HL-60 (cell line): ENCODE results near the gene ZXDA.

Experiments
- DNase-seq, 2 experiments: peaks; one replicate each; pipeline ENCODE4 v3.0.0-alpha.2; 2010 to 2020; ENCODE audit warnings: low read depth in 1 of 2, low spot score in 1 of 2
- H3K27ac ChIP-seq: fragments of 250-450 bp; sonication (Bioruptor Pico); replicated peaks from 2 replicates; pipeline ENCODE4 v1.5.1; 2020; ENCODE audit warnings: mild to moderate bottlenecking, moderate library complexity
- H3K27me3 ChIP-seq: fragments of 250-450 bp; sonication (Bioruptor Pico); 2 replicates; pipeline ENCODE4 v1.5.1; 2021; ENCODE audit warnings: mild to moderate bottlenecking, moderate library complexity; ENCODE audit not compliant: insufficient read depth, poor library complexity, severe bottlenecking
- H3K4me3 ChIP-seq: replicated peaks from 2 replicates; pipeline ENCODE4 v1.5.1; 2011; ENCODE audit warnings: mild to moderate bottlenecking, control low read depth, low read length; ENCODE audit not compliant: insufficient read depth
- GABPA ChIP-seq: IDR thresholded peaks from 2 replicates; pipeline ENCODE4 v1.6.1; 2012; ENCODE audit warnings: low read depth
- POLR2AphosphoS5 ChIP-seq: IDR thresholded peaks from 2 replicates; pipeline ENCODE4 v1.6.1; 2012; ENCODE audit warnings: low read depth
- SPI1 ChIP-seq: IDR thresholded peaks from 2 replicates; pipeline ENCODE4 v1.6.1; 2012; ENCODE audit warnings: low read depth, mild to moderate bottlenecking, borderline replicate concordance
- TF ChIP-seq, protein P1 (sequence below): IDR thresholded peaks from 2 replicates; pipeline ENCODE4 v1.6.1; 2012; ENCODE audit warnings: low read depth; ENCODE audit not compliant: insufficient replicate concordance
- TF ChIP-seq, protein P2 (sequence below): IDR thresholded peaks from one replicate; pipeline ENCODE4 v1.5.1; 2011; ENCODE audit warnings: low read length, control low read depth, inconsistent platforms; ENCODE audit not compliant: insufficient read depth

ZXDA gene

GRCh38 chrX:57902633-57903032 lies 7.6 kb downstream of the ZXDA start:
- Histone ChIP-seq H3K27ac (no peak overlapping the region), H3K4me3 (no peak overlapping the region), H3K27me3 (no peaks in the 10 kb centered on the region)
- DNase-seq: no peak
- no peak for TF ChIP-seq SPI1
- TF ChIP-seq POLR2AphosphoS5: no peak
- TF ChIP-seq GABPA: no peak

- H3K27ac ChIP-seq: no peak overlapping the region
- H3K4me3 ChIP-seq: no peak overlapping the region
- DNase-seq: no peak
- no peaks in the 10 kb centered on the region for H3K27me3 ChIP-seq
- TF ChIP-seq POLR2AphosphoS5 (no peak), GABPA (no peak), SPI1 (no peak)
- TF ChIP-seq, protein P1, sequence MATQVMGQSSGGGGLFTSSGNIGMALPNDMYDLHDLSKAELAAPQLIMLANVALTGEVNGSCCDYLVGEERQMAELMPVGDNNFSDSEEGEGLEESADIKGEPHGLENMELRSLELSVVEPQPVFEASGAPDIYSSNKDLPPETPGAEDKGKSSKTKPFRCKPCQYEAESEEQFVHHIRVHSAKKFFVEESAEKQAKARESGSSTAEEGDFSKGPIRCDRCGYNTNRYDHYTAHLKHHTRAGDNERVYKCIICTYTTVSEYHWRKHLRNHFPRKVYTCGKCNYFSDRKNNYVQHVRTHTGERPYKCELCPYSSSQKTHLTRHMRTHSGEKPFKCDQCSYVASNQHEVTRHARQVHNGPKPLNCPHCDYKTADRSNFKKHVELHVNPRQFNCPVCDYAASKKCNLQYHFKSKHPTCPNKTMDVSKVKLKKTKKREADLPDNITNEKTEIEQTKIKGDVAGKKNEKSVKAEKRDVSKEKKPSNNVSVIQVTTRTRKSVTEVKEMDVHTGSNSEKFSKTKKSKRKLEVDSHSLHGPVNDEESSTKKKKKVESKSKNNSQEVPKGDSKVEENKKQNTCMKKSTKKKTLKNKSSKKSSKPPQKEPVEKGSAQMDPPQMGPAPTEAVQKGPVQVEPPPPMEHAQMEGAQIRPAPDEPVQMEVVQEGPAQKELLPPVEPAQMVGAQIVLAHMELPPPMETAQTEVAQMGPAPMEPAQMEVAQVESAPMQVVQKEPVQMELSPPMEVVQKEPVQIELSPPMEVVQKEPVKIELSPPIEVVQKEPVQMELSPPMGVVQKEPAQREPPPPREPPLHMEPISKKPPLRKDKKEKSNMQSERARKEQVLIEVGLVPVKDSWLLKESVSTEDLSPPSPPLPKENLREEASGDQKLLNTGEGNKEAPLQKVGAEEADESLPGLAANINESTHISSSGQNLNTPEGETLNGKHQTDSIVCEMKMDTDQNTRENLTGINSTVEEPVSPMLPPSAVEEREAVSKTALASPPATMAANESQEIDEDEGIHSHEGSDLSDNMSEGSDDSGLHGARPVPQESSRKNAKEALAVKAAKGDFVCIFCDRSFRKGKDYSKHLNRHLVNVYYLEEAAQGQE: no peak
- TF ChIP-seq, protein P2, sequence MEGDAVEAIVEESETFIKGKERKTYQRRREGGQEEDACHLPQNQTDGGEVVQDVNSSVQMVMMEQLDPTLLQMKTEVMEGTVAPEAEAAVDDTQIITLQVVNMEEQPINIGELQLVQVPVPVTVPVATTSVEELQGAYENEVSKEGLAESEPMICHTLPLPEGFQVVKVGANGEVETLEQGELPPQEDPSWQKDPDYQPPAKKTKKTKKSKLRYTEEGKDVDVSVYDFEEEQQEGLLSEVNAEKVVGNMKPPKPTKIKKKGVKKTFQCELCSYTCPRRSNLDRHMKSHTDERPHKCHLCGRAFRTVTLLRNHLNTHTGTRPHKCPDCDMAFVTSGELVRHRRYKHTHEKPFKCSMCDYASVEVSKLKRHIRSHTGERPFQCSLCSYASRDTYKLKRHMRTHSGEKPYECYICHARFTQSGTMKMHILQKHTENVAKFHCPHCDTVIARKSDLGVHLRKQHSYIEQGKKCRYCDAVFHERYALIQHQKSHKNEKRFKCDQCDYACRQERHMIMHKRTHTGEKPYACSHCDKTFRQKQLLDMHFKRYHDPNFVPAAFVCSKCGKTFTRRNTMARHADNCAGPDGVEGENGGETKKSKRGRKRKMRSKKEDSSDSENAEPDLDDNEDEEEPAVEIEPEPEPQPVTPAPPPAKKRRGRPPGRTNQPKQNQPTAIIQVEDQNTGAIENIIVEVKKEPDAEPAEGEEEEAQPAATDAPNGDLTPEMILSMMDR: no peak
These were observed 8.8 kb downstream of the ZXDA start for GRCh38 chrX:57901466-57901865.

- Histone ChIP-seq H3K4me3 (no peak overlapping the region), H3K27ac (no peak overlapping the region), H3K27me3 (no peaks in the 10 kb centered on the region)
- no peak for TF ChIP-seq POLR2AphosphoS5
- no peak for TF ChIP-seq SPI1
- TF ChIP-seq GABPA: no peak
- no peak for DNase-seq
These were observed 9.3 kb downstream of the ZXDA start for GRCh38 chrX:57900975-57901374.

DNA sequence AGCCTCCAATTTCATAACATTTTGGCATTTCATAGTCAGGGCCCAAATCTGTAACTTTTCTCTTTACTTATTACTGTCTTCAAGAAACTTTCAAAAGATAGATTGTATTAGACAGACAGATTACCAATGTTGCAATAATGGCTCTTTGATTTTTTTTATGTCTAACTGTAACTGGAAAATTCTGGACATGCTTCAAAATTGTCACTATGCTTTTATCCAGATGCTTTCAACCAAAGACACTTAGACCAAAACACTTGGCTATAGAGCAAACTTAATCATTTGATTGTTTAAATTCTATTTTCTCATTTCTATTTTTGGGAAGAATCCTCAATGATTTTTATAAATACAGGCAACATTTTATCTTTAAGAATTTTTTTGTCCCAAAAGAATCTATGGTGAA lies 10.4 kb downstream of the ZXDA start:
- H3K4me3 ChIP-seq: no peak overlapping the region
- no peak for DNase-seq
- no peaks in the 10 kb centered on the region for H3K27me3 ChIP-seq
- no peak overlapping the region for H3K27ac ChIP-seq
- TF ChIP-seq, protein P1: no peak
- no peak for TF ChIP-seq SPI1
- no peak for TF ChIP-seq GABPA
- TF ChIP-seq, protein P2: no peak
- TF ChIP-seq POLR2AphosphoS5: no peak

DNA sequence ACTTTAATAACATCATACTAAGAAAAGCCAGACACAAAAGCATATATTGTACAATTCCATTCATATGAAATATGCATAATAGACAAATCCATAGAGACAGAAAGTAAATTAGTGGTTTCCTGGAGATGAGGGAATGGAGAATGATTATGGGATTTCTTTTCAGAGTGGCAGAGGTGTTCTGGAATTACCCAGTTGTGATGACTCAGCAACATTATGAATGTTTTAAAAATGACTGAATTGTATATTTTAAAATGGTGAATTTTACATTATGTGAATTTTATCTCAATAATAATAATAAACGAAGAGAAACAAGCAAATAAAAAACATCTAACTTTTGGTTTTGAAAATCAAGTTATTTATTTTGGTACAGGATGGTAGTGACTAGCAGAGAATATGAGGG lies 11.2 kb downstream of the ZXDA start:
- H3K27ac ChIP-seq: no peak overlapping the region
- H3K27me3 ChIP-seq: no peaks in the 10 kb centered on the region
- H3K4me3 ChIP-seq: no peak overlapping the region
- TF ChIP-seq SPI1 (no peak), POLR2AphosphoS5 (no peak), GABPA (no peak)
- TF ChIP-seq, protein P2: no peak
- TF ChIP-seq, protein P1: no peak
- DNase-seq: no peak
